ENCODE results near the gene CST2.
"Not testable (repeated sequence)": the region's sequence is repeated elsewhere in the genome, so short reads cannot be mapped to it uniquely, and the experiment has no call there.

The CST2 gene

GRCh38 chr20:23869520-23869919, 43.0 kb upstream of the CST2 start:
- H3K4me3 ChIP-seq (ENCODE audit: low read length, poor library complexity, severe bottlenecking), result no peak overlapping the region
- peaks cover 18% of the 10 kb centered on the region for H3K4me1 ChIP-seq (ENCODE audit: insufficient read depth, low read length, poor library complexity, severe bottlenecking)
- H3K9me2 ChIP-seq (replicated peaks; ENCODE audit: low read depth, low read length), result no peaks in the 10 kb centered on the region
- no peaks in the 10 kb centered on the region for H4K20me1 ChIP-seq (ENCODE audit: insufficient read depth, low read length, poor library complexity, severe bottlenecking)
- no peaks in the 10 kb centered on the region for H3K79me2 ChIP-seq (ENCODE audit: insufficient read depth, low read length)
- TF ChIP-seq CTCF (conservative IDR thresholded peaks at IDR 0.05; ENCODE audit: low read length) (no peak), EZH2phosphoT487 (IDR thresholded peaks at IDR 0.05; ENCODE audit: borderline replicate concordance) (no peak)
- no peaks in the 10 kb centered on the region for H3K9me3 ChIP-seq (ENCODE audit: insufficient read depth, low read depth, low read length)
- H3K36me3 ChIP-seq (ENCODE audit: insufficient read depth, low read length), result no peaks in the 10 kb centered on the region
- no peak overlapping the region for H3K4me2 ChIP-seq (ENCODE audit: low read depth, low read length, poor library complexity, severe bottlenecking)
- no peaks in the 10 kb centered on the region for H3K27me3 ChIP-seq (ENCODE audit: insufficient read depth, low read length, poor library complexity, severe bottlenecking)
- H2AFZ ChIP-seq (ENCODE audit: low read length), result no peak overlapping the region
- no peaks in the 10 kb centered on the region for H3F3A ChIP-seq (ENCODE audit: low read depth)
- H3K9ac ChIP-seq (ENCODE audit: low read depth, low read length, poor library complexity, severe bottlenecking), result no peak overlapping the region

GRCh38 chr20:23868321-23868720, 41.8 kb upstream of the CST2 start:
- H3K4me3 ChIP-seq (ENCODE audit: low read length, poor library complexity, severe bottlenecking), result no peak overlapping the region
- no peaks in the 10 kb centered on the region for H3K27me3 ChIP-seq (ENCODE audit: insufficient read depth, low read length, poor library complexity, severe bottlenecking)
- H3K9me2 ChIP-seq (replicated peaks; ENCODE audit: low read depth, low read length), result no peaks in the 10 kb centered on the region
- H3F3A ChIP-seq (ENCODE audit: low read depth), result no peaks in the 10 kb centered on the region
- H4K20me1 ChIP-seq (ENCODE audit: insufficient read depth, low read length, poor library complexity, severe bottlenecking), result no peaks in the 10 kb centered on the region
- H3K36me3 ChIP-seq (ENCODE audit: insufficient read depth, low read length), result no peaks in the 10 kb centered on the region
- no peaks in the 10 kb centered on the region for H3K9me3 ChIP-seq (ENCODE audit: insufficient read depth, low read depth, low read length)
- H3K9ac ChIP-seq (ENCODE audit: low read depth, low read length, poor library complexity, severe bottlenecking), result no peak overlapping the region
- H2AFZ ChIP-seq (ENCODE audit: low read length), result no peak overlapping the region
- no peak overlapping the region for H3K4me2 ChIP-seq (ENCODE audit: low read depth, low read length, poor library complexity, severe bottlenecking)
- H3K79me2 ChIP-seq (ENCODE audit: insufficient read depth, low read length), result no peaks in the 10 kb centered on the region
- no peak for TF ChIP-seq CTCF (conservative IDR thresholded peaks at IDR 0.05; ENCODE audit: low read length)
- TF ChIP-seq EZH2phosphoT487 (IDR thresholded peaks at IDR 0.05; ENCODE audit: borderline replicate concordance), result no peak
- H3K4me1 ChIP-seq (ENCODE audit: insufficient read depth, low read length, poor library complexity, severe bottlenecking), result peaks cover 8% of the 10 kb centered on the region

GRCh38 chr20:23867152-23867776, 40.7 kb upstream of the CST2 start:
- Histone ChIP-seq H3K27me3 (ENCODE audit: insufficient read depth, low read length, poor library complexity, severe bottlenecking) (no peaks in the 10 kb centered on the region), H4K20me1 (ENCODE audit: insufficient read depth, low read length, poor library complexity, severe bottlenecking) (no peaks in the 10 kb centered on the region), H3K4me1 (ENCODE audit: insufficient read depth, low read length, poor library complexity, severe bottlenecking) (no peaks in the 10 kb centered on the region), H3K79me2 (ENCODE audit: insufficient read depth, low read length) (no peaks in the 10 kb centered on the region), H3K9me3 (ENCODE audit: insufficient read depth, low read depth, low read length) (no peaks in the 10 kb centered on the region), H3K4me2 (ENCODE audit: low read depth, low read length, poor library complexity, severe bottlenecking) (no peak overlapping the region), H3F3A (ENCODE audit: low read depth) (no peaks in the 10 kb centered on the region), H3K9me2 (replicated peaks; ENCODE audit: low read depth, low read length) (no peaks in the 10 kb centered on the region), H3K4me3 (ENCODE audit: low read length, poor library complexity, severe bottlenecking) (no peak overlapping the region), H2AFZ (ENCODE audit: low read length) (no peak overlapping the region; the same call in 1 of the 2 replicates), H3K9ac (ENCODE audit: low read depth, low read length, poor library complexity, severe bottlenecking) (no peak overlapping the region), H3K36me3 (ENCODE audit: insufficient read depth, low read length) (no peaks in the 10 kb centered on the region)
- TF ChIP-seq EZH2phosphoT487 (IDR thresholded peaks at IDR 0.05; ENCODE audit: borderline replicate concordance), result no peak
- TF ChIP-seq CTCF (conservative IDR thresholded peaks at IDR 0.05; ENCODE audit: low read length), result no peak

- not testable (repeated sequence) for H3K4me3 ChIP-seq (ENCODE audit: low read length, poor library complexity, severe bottlenecking); H2AFZ ChIP-seq (ENCODE audit: low read length); H3K9ac ChIP-seq (ENCODE audit: low read depth, low read length, poor library complexity, severe bottlenecking); H3F3A ChIP-seq (ENCODE audit: low read depth); H3K79me2 ChIP-seq (ENCODE audit: insufficient read depth, low read length); H3K9me3 ChIP-seq (ENCODE audit: insufficient read depth, low read depth, low read length); H3K36me3 ChIP-seq (ENCODE audit: insufficient read depth, low read length); H3K9me2 ChIP-seq (replicated peaks; ENCODE audit: low read depth, low read length); H3K27me3 ChIP-seq (ENCODE audit: insufficient read depth, low read length, poor library complexity, severe bottlenecking); H3K4me1 ChIP-seq (ENCODE audit: insufficient read depth, low read length, poor library complexity, severe bottlenecking); H4K20me1 ChIP-seq (ENCODE audit: insufficient read depth, low read length, poor library complexity, severe bottlenecking); H3K4me2 ChIP-seq (ENCODE audit: low read depth, low read length, poor library complexity, severe bottlenecking)
Measured at GRCh38 chr20:23860771-23861170, 34.2 kb upstream of the CST2 start.
